HG03469 (cell line): ENCODE measurements around the gene CCNI2.

Source experiments
- ATAC-seq: cut with Tn5 transposase; IDR thresholded peaks from one replicate; pipeline ENCODE4 v1.9.1; 2021; ENCODE audit warnings: mild to moderate bottlenecking, moderate library complexity, moderate number of reproducible peaks; ENCODE audit not compliant: unreplicated experiment

The CCNI2 gene

DNA sequence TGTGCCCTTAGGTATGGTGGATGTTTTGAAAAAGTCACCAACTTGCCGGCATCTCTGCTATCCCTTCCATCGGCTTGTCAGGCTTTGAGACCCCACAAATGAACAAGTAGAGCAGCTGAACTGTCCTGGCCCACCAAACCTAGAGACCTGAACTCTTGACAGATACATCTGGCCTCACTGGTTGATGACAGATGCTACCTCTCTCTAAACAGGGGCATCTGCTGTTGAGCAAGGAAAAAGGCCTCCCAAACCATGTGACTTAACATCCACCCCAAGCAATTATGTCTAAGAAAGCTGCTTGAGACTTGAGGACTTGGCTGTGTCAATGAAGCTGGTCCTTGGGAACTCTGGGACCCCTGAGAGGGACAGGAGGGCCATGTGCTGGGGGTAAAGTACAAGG is 2.3 kb downstream of the CCNI2 start:
- no peak for ATAC-seq

DNA sequence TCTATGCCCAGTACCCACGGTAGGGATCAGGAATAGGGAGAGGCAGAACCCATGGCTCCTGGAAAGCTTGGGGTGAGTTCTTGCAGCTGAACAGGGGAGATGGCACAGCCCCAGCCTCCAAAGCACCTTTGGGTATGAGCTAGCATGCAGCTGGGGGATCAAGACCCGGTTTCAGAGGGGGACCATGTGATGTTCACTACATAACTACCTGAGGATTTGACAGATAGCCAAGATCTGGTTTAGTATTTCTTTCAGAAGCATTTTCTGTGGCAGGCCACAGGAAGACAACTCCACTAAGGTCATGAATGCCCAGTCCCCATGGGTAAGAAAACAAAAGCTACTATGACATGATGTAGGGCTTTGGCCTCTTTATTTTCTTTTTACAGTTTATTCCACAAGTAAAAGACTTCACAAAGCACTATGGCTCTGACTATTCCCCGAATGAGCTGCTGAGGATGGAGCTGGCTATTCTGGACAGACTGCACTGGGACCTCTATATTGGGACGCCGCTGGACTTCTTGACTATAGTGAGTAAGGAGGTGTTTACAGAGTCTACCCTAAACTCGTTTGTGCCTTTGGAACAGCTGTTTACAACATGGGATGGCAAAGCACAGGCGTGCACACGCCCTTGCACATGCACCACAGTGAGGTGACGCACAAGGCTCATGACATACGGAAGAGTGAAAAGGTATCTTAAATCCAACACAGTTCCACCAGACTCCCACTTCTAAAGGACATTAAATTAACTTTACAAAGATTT is 3.4 kb downstream of the CCNI2 start:
- ATAC-seq, result no peak

DNA sequence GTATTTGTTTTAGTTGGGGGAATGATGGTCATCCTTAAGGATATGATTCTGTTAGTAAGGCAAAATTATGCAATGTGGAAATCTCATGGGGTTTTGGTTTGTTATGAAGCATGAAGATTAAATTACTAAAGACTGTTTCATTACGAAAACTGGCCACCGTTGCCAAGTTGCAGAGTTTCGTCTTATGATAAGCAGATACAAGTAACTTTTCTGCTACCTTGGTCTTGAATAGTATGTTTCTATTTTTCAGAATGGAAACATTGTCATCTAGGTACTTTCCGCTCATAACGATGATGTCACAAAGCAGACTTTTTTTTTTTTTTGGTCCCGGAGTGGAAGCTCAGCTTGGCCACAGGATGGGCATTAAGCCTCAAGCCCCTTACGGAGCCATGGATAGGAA is 4.2 kb downstream of the CCNI2 start:
- ATAC-seq, result no peak

DNA sequence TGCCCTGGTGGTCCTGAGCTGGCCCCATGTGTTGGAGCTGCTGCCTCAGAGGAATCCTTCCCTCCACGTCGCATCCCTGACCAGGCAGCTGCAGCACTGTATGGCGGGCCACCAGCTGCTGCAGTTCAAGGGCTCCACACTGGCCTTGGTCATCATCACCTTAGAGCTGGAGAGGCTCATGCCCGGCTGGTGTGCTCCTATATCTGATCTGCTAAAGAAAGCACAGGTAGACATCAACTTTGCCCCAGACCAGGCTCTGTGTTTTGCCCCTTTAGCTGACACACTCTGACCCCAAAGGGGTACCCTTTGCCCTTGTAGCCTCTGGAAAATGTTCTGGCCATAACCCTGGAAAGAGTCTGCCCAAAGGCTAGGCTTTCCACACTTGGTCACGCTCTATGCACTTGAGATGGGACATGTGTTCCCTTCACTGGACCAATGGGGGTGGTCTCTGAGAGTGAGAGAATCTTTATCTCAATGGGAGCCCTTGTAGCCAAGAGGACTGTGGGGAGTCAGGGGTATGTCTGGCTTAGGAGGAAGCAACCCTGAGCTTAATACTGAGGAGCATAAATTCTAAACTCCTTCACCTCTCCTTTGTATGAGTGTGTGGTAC is 4.8 kb downstream of the CCNI2 start:
- no peak for ATAC-seq

DNA sequence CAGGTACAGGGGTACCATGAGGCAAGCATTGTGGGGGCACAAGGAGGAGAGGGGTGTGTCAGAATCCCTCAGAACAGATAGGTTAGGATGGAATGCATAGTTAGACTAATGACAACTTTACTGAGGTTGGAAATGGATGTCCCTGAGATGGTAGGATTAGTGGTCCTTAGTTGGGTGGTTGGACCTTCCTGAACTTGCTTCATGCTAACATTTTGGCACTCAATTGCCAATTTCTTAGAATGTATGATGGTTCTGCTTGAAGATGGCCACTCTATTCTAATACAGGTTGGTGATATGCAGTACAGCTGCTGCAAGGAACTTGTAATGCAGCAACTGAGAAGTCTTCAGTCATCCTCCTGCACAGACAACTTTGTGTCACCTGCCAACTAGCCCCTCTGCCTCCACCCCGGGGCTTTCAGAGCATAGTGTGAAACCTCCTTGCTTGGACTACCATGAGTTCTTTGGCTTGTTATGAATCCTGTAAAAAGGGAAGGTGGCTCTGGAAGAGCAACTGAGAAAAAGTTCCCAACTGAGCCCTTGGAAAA is 5.4 kb downstream of the CCNI2 start:
- no peak for ATAC-seq

DNA sequence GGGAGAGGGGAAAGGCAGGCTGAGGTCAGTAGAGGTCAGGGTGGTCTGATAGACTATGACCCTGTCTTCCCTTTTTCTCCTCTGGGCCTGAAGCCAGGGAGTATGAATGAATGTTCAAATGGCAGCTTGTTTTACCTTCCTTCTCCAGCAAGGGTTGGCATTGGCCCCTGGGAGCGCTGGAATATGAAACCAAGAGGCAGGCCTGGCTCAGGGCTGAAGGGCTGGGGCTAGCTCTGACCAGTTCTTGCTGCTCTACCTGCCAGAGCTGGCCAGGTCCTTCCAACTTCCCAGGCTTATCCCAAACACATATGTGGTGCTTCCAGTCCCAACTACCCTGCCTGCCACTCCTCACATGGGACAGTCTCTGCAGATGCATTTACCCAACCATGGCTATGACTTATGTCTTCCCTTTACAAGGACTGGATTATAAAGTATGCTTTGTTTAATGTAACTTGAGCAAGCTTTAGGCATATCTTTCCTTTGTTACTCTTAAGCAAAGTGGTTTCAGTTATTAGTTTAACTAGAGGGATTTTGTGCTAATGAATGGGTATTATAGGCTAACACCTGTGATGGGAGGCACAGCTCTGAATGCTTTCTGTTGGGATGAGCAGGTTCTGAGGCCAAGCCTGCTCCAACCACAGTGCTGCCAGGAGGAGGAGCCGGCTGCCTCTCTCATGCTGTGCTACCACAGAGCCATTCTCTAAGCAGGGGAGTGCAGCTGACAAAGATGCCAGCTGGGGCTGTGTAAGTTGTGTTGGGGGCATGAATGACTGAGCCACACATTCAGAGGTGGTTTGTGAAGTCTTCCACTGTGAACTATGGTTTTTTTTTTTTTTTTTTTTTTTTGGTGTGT is 6.1 kb downstream of the CCNI2 start:
- no peak for ATAC-seq

DNA sequence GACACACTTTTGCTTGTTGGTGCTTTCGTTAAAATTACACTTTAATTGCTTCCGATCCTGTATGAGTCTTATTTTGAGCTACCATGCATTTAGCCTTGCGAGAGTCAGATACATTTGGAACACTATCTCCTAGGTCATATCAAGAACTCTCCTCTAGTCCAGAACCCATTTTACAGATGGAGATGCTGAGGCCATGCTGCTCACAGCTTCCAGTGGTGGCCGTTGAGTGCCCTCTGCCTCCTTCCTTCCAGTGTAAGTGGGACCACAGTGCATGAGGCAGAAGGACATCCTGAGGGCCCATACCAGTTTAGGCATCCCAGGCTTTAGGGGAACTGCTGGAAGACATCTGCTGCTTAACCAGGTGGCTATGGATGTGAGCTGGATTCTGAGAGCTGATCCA is 6.9 kb downstream of the CCNI2 start:
- ATAC-seq, result no peak

DNA sequence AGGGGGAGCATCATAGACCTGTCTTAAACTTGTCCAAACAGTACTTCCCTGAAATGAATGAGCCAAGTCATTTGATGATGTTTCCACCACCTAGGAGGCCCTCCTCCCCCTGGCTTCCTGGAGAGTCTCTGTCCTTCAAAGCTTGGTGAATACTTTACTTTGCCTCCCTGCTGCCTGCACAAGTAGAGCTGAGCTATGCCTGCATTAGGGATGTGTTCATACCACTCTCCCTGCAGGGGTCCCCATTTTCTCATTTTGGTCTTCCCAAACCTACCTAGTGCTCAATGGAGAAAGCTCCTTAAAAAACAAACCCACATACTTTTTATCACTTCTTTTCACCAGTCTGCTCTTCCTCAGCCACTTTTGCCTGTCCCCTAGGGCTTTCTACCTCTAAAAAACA is 7.7 kb downstream of the CCNI2 start:
- ATAC-seq, result no peak

DNA sequence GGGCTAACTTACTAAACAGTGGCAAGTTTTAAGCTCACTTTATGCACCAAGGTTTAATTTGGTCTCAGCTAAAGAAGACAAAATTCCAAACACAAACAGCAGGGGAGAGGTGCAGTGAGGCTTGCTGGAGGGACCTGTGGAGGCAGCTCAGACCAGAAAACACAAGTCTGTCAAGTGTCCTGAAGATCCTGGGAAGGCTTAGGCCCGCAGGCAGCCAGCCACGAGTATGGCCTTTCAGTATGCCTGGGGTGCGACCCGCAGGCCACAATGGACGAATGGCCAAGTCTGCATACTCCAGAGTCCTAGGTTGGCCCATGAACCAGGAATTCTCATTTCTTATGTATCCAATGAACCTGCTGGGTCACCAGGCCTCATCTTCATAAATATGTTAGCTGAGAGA is 9.3 kb downstream of the CCNI2 start:
- no peak for ATAC-seq

DNA sequence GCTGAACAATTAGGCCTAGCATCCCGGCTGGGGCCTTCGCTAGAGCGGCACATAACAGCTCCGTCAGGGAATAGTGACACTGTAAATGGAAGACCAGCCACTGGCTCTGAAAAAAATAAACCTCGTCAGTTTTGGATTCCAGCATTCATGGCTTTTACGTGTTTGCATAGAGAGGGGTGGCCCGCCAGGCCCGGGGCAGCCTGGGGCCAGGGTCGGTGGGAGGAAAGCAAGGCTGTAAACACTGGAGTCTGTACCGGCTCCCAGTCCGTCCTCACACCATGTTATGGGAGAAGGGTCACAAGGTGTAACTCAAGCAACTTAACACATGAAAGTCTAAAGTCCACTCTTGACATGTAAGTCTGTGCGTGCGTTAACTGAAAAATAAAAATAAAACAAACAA is 11.2 kb downstream of the CCNI2 start:
- ATAC-seq, result no peak

DNA sequence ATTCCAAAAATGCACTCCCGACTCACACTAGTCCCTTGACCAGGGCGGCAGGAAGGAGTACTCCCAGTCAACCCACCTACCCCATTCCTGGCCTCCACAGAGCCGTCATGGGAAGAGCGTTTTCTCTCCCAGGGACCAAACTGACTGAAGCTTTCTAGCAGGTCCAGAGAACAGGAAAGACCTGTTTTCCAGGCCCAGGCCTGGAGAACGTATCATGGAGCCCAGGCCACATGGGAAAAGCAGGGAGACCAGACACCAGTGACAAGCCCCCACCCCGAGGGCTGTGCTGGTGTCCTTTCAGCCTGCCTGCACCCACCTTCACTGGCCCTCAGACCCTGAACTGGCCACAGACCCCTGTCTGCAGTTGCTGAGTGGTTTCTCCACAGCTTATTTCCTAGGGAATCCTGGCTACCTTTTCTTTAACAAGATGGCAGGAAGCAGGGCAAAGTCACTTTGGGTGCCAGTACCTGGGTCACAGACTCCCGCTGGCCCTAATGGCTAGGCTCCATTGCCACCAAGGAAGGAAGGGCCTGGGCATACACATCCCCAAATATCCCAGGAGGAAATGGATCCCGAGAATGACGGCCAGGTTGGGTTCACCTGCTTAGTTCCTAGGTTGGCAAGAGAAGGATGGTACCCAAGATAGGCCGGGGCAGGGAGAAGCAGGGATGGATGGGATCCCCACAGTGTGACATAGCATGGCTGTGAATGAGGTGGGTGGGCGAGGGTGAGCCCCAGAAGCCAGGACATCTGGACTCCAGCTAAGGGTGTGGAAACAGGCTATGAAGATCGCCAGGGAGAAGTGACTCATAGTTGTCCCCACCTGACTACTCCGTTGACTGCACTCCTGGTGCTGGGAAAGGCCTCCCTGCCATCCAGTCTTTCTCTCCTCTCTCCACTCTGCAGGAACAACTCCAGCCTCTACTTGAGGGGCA is 12.2 kb downstream of the CCNI2 start:
- no peak for ATAC-seq

DNA sequence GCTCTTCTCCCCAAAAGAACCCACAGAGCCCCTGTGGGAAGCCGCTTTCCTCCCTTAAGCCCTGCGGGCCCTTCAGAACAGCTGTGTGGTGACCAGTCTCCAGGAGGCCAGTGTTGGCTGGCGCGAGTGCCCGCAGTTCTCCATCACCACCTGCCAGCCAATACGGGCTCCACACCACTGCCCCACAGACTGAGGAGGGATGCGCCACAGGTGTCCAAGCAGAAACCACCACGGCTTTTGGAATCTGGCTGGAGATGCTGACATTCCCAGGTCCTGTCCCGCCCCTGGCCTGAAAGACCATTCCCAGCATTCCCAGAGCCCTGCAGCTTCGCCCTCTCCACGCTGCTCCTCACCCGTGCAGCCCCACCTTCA is 12.8 kb downstream of the CCNI2 start:
- no peak for ATAC-seq

DNA sequence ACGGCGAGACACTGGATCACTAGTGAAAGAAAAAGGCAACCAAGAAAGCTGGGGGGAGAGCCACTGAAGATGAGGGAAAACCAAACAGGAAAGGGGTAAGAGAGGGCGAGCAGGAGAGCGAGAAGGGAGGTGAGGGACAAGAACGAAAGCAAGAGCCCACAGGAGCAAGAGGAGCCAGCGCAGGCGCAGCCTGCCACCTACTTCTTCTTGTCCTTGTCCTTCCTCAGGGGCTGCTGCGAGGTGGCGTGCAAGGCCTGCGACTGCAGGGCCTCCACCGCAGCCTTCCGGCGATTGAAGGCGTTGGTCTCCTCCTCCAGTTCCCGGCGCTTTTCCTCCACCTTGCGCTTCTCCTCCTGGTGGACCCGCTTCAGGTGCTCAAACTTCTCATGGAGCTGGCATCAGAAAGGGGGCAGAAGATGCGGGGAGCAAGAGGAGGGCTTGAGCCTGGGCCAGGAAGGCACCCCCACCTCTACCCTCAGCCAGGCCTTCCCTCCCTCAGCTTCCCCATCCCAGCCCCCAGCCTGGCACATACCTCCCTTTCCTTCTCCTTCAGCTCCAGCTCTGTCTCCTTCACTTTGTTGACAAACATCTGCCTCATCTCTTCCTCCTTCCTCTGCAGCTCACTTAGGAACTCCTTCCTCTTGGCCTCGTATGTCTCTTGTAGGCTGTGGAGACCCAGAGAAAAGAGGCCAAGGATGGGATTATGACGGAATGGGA is 13.5 kb downstream of the CCNI2 start:
- ATAC-seq, result no peak

DNA sequence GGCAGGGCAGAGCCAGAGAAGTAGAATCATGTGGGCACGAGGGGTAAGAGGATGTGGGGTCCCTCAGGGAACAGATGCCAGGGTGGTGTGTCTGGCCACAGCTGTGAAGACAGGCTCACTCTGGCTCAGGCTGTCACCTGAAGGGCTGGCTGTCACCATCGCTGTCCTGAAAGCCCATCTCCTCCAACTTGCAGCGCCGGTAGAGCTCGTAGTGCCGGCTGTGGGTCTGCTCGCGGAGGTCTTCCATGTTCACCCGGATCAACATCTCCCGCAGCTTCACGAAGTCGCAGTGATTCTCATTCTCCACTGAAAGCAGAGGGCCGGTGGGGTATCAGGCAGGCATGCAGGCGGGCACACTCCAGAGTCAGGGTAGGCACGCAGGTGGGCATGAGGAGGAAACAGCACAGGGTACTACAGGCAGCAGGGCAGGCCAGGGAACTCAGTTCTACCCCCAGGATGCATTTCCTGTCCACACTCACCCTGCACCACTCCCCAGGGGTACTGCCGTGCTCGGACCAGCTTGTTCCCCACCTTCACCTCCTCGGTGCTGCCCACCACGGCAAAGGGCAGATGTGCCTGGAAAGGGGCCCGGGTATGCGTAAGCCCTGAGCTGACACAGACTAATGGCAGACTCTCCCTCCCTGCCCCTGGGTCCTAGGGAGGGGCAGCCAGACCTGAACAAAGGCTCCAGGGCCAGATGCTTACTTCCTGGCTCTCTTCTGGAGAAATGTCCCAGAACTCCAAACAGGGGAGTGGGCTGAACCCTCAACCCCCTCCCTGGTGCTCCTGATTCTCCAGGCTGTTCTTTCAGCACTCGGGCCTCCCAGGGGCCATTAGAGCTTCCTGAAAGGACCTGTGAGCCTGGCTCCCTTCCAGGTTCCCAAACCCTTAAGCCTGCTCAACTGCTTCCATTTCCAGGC is 14.4 kb downstream of the CCNI2 start:
- ATAC-seq, result no peak

DNA sequence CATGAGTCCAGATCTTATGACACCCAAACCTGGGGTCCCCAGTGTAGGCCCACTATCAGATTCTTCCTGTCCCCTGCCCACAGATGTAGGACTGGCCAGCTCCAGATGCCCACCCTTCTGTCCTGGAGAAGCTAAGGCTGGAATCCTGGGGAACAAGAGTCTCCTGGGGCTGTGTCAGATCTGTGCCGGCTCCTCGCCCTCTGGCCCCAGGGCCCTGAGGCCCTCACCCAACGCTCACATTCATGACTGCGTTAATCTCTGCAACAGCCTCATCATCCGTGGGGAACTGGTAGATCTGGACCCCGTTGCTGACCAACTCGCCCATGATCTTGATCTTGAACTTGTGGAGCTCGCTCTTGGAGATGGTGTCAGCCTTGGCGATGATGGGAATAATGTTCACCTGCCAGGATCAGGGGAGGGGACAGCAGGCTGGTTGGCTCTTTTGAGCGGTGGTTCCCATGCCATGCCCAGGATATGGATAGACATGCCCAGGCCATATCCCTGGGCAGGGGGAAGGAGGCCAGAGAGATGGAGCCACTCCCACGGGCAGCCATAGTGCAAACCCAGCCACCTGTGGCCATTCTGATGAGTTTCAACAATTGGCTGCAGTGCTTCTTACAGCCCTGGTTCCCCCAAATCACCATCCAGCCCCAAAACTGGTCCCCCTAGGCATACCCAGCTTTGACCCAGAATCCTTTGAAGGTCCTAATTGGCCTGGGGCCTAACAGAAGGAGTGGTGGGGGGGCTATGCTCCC is 15.2 kb downstream of the CCNI2 start:
- ATAC-seq, result no peak

DNA sequence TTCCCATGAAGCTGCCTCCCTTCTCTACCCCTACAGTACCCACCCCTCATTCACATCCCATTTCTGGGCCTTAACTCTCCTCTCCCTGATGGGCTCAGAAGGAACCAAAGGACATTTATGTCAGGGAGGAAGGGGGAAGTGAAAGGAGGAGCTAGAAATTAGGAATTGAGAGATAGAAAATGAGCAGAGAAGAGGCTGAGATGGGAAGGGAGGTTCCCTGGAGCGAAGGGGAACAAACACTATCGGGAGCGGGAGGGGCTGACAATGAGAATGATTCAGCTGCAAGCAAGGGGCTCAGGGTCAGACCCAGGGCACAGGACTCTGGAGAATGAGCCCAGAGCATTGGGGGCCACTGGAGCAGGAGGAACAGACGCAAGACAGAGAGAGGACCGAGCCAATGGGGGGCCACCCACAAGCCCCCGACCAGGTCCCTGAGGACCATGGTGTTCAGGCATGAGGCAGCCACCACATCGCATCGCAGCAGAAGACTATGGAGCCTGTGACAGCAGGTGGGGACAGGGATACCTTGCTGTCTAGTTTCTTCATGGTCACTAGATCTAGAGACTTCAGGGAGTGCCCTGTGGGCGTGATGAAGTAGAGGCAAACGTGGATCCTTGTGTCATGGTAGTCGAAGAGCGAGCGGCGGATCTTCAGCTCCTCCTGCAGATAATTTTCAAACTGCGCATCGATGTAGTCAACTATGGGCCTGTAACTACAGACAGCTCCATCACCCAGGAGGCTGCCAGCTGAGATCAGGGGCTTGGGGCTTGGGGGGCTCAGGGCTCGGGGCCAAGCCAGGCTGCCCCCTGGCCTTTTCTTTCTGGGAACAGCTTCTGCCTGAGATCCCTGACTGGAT is 16.2 kb downstream of the CCNI2 start:
- no peak for ATAC-seq

DNA sequence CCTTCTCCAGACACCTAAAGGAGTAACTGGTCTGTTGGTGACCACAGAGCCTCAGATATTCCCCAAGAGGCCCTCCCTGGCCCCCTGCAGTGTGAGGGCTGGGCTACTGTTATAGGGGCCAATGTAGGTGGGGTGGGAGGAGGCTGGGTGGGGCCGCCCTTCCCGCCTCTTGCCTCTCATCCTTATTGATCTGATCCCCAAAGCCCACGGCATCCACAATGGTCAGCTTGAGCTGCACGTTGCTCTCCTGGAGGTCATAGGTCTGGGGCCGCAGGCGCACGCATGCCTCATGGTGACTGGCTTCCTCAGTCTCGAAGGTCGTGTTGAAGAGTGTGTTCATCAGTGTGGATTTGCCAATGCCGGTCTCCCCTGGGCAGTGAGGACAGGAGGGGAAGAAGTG is 16.8 kb downstream of the CCNI2 start:
- ATAC-seq, result no peak
